ENCODE measurements around the gene ADAMTS15.

The ADAMTS15 gene

DNA sequence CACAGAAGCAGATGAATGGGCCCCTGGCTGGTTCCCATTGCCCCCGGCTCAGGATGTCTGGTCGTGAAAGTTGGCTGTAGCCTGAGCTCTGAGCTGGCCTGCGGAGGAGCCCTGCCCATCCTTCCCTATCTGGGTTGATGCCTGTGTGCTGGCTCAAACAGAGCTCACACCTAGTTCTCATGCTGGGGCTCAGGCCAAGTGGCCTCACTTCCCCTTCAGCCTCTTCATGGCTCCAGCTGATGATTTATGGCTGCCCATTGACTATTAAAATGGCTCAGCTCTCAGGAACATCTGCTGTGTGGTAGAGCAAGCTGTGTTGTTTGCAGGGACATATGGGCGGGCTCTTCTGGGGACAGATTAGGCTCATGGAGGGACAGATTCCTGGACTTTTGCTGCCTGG lies 64.7 kb downstream of the ADAMTS15 start:
- DNase-seq (no peak), ATAC-seq (no peak)

DNA sequence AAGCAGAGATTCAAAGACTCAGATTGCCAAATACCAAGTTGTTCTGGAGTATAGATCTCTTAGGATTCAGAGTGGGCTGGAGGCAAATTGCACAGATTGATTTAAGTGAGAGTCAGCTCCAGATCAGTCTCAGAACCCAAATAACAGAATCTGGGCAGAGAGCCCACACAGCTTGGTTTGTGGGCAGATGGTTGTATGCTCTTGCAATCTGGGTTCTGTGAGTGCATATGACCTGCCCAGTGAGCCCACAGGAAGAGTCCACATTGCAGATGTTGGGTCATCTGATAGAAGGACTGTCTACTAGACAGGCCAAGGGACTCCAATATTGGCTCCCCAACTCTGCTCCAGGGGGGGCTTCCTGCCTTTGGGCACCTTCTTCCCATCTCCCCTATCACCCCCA lies 65.9 kb downstream of the ADAMTS15 start:
- no peak for DNase-seq
- no peak for ATAC-seq

DNA sequence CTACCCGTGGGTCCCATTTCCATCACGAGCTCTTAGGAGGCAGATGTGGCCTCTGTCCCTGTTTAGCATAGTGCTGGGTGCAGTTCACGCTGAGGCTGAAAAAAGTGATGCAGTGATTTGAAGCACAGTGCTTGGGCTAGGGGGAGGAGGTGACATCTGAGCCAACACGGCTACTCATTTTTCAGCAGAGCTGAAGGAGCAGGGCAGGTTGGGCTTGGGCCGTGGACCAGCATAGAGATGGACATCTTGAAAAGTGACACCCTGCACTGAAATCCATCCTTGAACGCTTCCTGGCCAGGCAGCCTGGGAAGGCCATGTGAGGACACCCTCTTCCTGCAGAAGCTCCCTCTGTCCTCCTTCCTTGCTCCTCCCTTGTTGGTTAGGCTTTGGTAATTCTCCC lies 66.4 kb downstream of the ADAMTS15 start:
- ATAC-seq (no peak), DNase-seq (no peak)

DNA sequence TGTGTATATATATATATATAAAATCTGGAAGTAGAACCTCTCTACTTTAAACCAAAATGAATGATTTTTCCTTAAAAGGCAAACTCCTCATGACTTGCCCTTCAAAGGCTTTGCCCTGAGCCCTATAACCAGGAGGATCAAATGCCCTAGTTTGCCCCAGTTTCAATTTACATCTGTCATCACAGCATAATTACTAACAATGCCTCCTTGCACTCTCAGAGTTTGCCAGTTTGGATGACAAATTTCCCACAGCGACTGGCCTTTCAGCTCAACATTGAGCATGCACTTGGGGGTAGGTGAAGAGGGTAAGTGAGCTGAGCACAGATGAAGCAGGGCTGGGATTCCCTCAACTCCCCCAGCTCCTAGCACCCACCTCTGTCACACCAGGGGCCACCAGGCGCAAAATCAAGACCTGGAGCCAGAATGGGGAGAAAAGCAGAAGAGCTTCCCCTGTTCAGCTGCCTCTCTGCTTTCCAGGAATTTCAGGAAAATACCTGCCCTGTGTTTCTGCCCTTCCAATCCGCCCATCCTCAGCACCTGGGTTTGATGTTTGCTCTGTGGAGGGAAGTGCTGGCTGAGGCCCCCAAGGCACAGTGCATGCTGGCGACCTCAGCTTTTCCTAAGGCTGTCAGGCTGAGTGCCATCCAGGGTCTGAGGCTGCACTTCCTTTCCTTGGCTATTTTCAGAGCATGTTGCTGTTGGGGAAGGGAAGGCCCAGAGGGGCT lies 67.5 kb downstream of the ADAMTS15 start:
- no peak for DNase-seq
- no peak for ATAC-seq

DNA sequence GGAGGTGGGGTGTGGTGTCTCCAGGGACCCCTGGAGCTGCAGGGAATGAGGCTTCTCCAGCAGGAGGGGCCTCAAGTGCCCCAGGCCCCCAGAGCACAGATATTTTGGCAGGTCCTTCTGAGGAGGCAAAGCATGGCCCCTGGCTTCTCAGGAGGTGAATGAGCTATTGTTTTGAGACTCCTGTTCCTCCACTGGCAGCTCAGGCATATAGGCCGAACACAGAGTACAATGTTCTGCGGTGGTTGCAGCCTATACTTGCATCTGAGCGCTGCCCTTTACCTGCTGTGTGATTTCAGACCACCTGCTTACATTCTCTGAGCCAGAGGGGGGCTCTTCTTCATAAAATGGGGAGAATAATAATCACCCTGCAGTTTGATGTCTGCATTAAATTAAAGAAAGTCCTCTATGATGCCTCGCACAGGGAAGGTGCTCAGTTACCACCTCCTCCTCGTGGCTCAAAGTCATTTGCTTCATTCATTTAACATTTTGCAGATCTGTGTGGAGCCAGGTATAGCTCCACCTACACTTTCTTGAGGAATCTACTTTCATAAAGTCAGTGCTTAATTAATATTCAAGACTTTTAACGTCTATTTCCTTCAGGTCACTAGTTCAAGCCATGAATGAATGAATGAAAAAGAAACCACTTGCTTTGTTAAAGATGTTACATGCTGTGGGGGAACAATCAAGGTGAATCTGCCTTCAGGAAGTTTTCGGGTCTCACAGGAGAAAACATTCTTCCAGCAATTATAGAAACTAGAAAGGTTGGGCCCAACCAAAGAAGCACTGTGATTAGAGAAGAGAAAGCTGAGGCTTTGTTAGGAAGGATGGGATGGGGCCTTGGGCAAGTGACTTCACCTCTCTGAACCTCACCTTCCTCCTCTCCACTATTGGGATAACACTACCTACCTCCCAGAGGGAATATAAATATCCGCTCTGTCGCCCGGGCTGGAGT lies 68.4 kb downstream of the ADAMTS15 start:
- ATAC-seq (no peak), DNase-seq (no peak)

DNA sequence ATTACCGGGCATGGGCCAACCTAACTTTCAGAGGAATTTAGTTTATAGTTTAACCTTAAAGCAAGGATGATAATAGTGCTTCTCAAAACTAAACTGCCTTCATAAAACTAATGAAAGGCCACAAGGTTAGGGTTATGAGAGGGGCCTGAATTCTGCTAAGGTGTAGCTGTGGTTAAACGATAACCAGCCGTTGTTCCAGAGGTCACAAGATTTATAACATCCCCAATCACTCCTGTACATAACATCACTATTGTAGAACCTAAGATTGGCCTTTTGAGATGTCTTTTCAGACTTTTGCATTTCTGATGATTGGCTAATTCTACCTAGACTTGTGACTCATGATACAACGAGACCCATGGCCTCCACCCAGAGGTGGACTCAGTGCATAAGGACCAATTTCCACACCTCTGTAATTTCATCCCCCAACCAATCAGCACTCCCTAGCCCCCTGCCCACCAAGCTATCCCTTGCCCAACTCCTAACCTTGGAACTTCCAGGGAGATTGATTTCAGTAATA lies 69.8 kb downstream of the ADAMTS15 start:
- DNase-seq, result no peak
- no peak for ATAC-seq

DNA sequence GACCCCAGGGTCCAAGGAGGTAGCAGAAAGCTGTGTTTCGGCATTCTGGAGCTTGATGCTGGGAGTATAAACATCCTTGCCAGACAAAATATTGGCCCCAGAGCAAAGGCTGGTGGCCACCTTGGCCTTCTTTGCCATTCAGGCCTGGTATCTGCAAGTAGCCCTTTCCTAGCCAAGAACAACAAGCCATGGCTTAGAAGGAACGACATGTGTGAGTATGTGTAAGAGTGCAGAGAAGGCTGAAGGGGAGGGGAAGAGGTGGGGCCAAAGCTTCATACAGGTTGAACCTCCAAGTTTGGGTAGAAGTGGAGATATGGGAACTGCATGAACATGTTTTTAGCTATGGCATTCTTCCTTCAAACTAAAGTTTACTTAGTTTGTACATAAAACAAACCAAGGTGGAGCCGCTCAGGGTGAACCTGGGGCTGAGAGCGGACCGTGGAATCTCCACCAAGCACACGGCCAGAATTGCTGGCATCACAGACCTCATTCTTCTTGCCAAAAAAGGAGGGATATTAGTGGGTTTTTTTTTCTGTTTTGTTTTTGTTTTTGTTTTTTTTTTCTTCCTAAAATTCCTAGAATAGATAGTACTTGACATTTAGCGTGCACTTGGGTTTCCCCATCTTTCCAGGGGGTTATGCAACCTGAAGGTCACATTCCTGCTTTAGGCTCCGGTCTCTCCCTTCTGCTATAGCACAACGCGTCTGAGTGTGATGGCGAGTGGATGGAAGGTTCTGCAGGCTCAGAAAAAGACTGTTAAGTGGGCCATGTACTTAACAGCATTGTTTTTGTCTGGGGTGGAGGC lies 70.9 kb downstream of the ADAMTS15 start:
- no peak for ATAC-seq

DNA sequence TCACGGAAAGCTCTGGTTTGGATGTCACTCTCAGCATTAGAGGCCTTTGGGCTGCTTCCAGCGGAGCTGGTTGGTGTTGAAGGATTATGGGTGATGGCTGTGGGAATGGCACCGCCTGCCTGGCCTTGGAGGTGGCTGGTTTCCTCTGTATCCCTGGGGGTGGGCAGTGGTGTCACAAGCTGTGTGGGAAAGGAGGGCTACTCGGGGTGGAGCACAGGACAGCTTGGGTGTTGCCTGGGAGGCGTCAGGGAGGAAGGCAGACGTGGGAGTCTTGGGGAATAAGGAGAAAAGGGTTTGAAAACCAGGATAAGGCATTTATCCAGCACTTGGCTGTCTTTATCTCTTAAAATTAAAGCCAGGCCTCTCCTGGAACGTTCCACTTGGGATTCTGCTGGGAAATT lies 71.8 kb downstream of the ADAMTS15 start:
- ATAC-seq, result no peak

More for the DNA sequence above, 70.9 kb downstream of the ADAMTS15 start:
- no peak for DNase-seq

DNA sequence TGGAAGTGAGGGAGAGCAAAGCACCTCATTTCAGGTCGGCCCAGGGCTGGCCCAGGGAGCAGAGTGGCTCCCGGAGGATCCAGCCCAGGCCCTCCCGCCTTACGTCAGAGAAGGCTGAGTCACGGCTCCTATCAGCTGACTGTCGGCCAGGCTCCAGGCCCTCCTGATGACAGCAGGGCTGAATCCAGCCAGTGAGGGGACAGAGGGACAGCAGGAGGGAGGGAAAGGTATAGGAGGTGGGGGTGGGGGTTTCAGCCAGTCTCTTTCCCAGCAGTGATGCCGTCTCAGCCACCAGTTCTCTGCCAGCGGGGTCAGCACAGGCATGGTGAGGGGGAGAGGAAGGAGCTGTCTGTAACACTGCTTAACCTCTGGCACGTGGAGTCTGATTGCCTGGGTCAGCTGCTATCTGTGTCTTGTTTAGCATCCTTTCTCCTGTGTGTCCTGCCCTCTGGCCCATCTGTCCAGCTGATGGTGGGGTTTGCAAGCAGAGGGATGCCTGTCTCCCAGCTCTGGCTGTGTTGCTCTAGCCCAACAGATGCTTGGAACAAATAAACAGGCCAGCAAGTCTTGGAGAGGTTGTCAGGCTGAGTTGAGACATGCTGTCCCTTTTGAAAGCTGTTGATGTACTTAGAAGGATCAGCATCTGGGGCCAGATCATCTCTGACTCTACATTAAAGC lies 74.0 kb downstream of the ADAMTS15 start:
- DNase-seq (no peak), ATAC-seq (no peak)

More for the DNA sequence above, 71.8 kb downstream of the ADAMTS15 start:
- no peak for DNase-seq

DNA sequence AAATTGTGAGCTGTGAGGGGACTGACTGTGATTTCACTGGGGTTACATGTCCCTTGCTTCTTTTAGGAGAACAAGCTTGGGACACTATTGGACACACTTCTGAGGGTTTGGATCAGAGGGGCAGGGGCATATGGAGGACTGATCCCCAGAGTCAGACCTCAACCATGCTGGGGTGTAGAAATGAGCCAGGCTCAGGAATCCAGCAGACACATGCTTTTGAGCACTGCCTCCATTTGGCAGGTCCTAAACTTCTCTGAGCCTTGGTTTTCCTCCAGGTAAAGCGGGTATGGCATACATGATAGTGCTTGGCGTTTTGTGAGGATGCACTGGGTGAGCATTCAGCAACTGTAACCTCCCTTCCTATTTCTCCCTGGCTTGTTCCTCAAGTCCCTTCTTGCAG lies 74.7 kb downstream of the ADAMTS15 start:
- DNase-seq (no peak), ATAC-seq (no peak)

DNA sequence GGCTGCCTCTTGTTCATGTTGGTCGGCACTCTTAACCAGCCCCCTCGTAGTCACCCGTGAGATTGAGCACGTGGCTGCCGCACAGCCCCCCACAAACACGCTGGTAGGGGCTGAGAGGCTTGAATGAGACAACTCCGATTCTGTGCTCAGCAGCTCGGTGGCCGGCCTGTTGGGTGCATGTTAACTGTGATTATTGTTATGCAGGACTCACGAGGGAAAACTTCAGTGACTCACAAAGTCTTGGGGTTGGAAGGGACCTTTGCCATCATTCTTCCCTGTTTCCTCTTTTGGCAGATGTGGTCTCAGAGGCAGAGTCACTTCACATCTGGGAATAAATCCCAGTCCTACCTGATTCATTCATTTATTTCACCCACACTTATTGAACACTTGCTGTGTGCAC lies 75.2 kb downstream of the ADAMTS15 start:
- ATAC-seq (no peak), DNase-seq (no peak)

DNA sequence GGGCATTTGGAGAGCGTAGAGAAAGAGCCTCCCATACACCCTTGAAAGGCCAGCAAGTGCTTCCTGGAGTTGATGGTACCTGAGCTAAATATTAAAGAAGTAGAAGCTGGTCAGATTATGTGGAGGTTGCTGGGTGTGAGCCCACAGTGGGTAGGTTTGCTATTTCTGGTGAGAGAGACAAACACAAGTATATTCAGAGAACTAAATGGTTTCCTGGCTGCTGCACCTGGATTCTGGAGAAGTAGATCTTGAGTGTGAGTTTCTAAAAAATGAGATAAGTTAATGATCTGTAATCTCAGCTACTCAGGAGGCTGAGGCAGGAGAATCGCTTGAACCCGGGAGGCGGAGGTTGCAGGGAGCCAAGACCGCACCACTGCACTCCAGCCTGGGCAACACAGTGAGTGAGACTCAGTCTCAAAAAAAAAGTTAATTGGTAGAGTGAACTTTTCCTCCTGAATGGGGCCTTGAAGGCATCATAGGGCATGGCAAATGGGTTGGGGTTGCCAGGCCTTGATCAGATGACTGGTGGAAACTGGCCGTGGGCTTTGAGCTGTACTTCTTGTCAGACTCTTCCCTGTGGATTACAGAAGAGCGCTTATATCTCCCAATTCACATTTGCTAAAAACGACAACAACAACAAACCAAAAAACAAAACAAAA lies 75.8 kb downstream of the ADAMTS15 start:
- ATAC-seq, result no peak
- DNase-seq, result no peak

DNA sequence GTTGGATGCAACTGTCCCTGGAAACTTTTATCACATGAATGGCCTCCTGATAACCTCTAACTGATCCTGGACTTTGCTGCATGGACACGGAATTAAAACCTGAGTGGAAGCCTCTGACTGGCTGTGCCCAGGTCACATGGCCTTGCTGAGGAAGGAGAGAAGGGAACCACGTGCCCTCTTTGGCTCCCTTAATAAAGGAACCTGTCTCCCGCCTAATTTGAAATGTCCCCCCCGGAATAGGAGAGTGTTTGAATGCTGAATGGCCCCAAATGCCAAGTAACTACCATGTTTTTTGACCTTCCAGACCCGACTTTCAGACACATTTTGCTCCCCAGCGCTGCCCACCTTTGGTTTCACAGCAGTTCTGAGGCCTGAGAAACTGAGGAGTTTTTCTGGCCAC lies 76.9 kb downstream of the ADAMTS15 start:
- ATAC-seq (no peak), DNase-seq (no peak)

Measured in stimulated activated naive CD8-positive, alpha-beta T cell treated with anti-CD3 and anti-CD28 coated beads, Interleukin-15, Interleukin-2, amounts not matched to agents 100 U/mL and 50 U/mL, for 24 hours (primary cell).